Middle frontal gyrus (tissue), 1 donor: ENCODE measurements around the gene RIPK1.
"Not testable (repeated sequence)": the region's sequence is repeated elsewhere in the genome, so short reads cannot be mapped to it uniquely, and the experiment has no call there.

Experiments
- DNase-seq: peaks from one replicate; pipeline ENCODE4 v3.0.0-alpha.2; 2015; ENCODE audit warnings: low spot score; ENCODE audit errors: extremely low spot score

Gene RIPK1

GRCh38 chr6:3045369-3045768, 22.9 kb upstream of the RIPK1 start:
- no peak for DNase-seq

- DNase-seq = no peak
Measured at GRCh38 chr6:3045777-3046176, 22.5 kb upstream of the RIPK1 start.

DNA sequence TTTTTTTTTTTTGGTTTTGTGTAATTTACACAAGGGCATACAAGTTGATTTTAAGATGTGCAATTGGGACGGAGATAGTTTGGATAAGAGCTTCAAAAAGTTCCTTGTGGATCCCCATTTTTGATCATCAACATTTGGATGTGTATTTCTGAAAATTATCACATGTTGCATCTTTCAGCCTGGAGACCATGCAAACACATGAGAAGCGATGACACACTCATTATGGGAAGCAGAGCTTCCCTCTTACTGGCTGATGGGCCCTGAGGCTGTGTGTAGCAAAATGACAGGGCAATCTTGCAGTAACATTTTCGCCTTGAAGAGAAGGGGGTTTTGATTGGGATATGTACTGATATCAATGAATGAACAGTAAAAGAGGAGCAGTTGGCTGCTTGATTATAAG, 22.0 kb upstream of the RIPK1 start:
- DNase-seq = no peak

- not testable (repeated sequence) for DNase-seq
Measured at GRCh38 chr6:3048009-3048408, 20.3 kb upstream of the RIPK1 start.

DNA sequence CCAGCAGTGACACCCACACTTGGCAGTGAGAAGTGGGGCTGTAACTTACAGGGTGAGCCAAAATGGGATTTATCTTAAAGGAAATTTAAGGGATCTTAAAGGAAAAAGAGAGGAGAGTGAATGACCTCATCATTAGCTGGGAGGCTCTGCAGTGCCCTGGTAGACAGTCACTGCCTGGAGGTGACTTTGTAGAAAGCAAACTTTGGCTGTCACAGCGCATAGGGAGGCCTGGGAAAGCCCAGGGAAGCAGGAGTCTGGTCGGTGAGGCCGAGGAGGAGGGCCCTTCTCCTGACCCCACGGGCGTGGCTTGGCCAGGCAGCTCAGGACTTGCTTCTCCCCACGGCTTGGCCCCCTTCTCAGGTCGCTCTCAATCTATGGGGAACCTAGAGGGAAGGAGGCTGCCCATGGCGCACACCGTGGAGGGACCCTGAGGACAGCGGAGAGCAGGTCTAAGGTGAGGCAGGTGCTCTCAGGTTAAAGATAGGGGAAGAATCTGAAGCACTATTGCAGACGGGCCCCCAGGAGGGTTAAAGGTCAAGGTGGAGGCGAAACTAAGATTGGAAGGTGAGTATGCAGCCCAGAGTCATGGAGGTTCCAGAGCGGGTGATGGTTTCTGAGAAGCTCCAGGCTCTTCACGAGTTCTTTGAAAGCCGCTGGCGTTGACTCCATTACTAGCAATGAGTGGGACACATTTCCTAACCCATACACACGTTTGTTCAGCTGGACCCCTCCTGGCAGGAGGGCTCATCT, 15.6 kb upstream of the RIPK1 start:
- DNase-seq = no peak

- no peak for DNase-seq
Measured at GRCh38 chr6:3053231-3053508, 15.1 kb upstream of the RIPK1 start.

DNA sequence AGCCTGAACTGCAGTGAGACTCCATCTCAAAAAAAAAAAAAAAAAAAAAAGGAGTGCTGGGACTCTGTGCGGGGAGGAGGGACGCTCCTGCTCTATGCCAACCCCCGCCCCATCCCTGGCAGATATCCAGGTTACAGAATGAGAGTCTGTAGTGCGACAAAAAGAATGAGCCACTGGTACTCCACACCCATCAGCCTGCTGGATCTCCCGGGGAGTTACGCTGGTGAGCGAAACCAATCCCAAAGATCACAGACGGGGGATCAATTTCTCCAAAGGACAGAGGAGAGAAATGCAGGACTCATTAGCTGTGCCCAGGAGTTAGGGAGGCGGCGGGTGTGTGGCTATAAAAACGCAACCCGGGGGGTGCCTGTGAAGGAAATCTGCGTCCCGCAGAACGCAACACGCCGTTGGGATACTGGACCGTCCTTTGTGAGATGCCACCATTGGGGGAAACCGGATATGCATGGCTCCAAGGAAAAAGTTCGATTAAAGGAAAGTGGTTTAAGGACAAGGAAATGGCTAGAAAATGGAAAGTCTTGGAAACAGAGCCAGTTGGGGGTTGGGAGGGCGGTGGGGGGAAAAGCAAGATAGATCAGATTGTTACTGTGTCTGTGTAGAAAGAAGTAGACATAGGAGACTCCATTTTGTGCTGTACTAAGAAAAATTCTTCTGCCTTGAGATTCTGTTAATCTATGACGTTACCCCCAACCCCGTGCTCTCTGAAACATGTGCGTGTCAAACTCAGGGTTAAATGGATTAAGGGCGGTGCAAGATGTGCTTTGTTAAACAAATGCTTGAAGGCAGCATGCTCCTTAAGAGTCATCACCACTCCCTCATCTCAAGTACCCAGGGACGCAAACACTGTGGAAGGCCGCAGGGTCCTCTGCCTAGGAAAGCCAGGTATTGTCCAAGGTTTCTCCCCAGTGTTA, 13.8 kb upstream of the RIPK1 start:
- DNase-seq = not testable (repeated sequence)

- not testable (repeated sequence) for DNase-seq
Measured at GRCh38 chr6:3055158-3055499, 13.2 kb upstream of the RIPK1 start.

- no peak for DNase-seq
Measured at GRCh38 chr6:3057063-3057770, 11.1 kb upstream of the RIPK1 start.

DNA sequence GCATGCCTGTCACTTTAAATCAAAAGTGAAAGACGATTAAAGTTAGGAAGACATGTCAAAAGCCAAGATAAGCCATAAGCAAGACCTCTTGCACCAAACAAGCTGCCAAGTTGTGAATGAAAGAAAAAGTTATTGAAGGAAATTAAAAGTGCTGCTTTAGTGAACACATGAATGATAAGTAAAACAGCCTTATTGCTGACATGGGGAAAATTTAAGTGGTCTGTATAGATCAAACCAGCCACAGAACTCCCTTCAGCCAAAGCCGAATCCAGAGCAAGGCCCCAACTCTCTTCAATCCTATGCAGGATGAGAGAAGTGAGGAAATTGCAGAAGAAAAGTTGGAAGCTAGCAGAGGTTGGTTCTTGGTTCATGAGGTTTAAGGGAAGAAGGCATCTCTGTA, 9.3 kb upstream of the RIPK1 start:
- DNase-seq = no peak

GRCh38 chr6:3060092-3060491, 8.2 kb upstream of the RIPK1 start:
- DNase-seq = not testable (repeated sequence)

- no peak for DNase-seq
Measured at GRCh38 chr6:3061501-3061941, 6.8 kb upstream of the RIPK1 start.

DNA sequence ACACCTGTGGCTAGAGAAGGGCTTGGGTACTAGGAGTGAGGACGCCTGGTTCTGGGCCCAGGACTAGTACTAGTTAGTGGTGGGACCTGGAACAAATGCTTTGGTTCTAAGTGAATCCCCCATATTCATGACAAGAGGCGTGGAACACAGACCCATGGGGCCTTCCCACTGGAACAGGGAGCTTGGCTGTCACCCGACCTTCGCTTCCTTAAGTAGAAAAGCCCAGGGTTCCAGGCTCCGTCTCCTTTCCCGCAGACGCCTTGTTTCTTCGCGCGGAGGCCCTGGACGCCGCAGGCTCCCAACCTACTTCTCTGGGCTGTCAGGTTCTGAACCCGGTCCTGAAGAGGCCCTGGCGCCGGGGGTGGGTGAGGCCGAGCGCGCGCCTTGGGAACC, 5.0 kb upstream of the RIPK1 start:
- DNase-seq = not testable (repeated sequence)

DNA sequence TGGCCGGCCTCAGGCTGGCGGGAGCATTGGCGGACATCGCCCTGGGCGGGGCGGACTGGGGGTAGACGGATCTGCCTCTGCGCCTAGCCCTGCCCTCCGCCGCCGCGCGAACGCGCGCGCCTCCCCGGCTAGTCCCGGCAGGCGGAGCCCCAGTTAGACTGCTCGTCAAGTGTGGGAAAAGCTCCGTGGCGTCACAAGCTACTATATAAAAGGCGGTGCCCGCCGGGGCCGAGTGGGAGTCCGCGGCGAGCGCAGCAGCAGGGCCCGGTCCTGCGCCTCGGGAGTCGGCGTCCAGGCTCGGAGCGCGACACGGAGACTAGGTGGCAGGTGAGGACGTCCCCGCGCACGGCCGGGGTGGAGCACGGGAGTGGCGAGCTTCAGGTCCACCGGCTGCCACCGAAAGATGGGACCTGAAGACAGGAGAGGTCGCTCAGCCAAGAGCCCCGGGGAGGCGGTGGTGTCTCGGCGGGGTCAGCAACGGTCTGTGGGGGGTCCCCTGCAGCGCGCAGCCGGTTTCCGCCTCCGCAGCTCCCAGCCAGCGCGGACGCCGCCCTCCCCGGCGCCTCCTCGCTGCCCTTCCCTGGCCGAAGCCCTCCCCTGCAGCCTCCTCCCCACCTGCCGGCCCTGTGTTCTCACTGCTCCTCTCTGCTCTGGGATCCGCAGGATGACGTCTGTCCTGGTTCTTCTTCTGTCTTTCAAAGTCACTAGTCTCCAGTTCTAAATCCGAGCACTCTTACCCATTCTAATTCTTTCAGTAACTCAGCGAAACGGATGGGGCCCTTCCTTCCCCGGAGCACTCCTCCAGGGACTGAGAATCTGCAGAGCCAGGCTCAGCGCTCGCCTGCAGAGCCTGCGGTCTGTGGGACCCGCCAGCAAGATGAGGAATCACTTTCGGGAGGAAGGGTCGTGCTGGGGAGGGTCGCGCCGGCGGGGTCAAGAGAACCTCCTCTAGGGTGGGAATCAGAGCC, 4.3 kb upstream of the RIPK1 start:
- DNase-seq = peak; percentile 86

DNA sequence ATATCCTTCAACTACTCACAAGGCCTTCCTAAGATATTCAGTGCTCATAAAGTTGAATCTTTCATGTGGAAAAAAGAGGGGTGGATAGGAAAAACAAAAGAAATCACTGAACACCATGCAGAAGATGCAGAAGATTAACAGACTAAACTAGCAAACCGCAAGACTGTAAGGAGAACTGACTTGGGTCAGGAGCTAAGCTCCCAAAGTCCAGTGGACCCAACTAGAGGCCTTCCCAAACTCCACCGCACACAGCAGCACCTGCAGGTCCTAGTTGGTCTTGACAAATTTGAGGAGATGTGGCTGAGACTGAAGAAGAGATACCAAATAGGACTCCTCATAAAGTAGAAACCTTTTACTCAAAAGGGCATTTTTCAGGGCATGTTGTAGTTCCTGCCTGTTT, 3.3 kb downstream of the RIPK1 start:
- DNase-seq = no peak

DNA sequence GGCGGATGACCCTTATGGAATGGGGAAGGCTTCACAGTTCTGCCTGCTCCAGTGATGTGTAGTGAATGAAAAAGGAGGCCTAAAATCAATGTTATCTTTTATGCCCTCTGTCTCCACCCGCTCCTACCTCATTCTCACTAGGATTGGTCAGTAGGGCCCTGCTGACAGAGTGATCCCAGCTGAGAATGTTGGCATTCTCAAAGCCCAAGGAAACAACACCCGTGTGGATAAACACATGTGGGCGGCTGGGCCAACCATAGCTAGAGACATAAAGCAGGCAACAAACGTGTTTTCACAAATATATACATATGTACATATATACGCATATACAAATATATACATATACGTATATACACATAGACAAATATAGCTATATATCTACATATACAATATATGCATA, 4.5 kb downstream of the RIPK1 start:
- DNase-seq = no peak

DNA sequence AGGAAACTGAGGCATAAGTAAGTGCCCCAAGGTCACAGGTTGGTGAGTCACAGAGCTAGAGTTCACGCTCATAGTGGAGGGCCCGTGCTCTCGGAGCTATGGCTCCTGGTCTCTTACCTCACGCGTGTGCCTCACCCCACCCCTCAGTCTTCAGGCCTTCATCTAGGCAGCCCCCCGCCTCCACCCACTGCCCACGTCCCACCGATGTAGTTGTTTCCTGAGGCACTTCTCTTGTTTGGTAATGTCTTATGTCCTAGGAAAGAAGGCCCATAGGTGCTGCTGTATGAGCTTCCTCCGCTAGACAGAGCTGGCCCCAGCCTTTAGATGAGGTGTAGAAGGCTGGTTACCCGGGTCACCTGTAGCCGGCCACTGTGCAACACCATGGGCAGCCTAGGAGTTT, 5.1 kb downstream of the RIPK1 start:
- DNase-seq = no peak

DNA sequence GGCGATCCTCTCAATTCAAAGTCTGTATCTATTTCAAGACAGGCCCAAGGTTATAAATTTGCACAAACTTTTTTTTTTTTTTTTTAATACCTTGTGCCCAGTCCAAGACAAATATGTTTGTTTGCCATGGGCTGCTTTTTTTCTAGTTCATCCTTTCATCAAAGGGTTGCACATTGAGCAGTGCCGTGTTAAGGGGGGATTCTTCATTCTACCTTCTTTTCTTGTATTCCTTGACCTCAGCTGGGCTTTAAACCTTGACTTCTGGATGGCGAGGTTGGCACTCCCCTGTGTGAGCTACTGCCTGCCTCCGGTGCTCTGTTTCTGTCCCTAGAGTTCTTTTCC, 7.4 kb downstream of the RIPK1 start:
- DNase-seq = no peak

GRCh38 chr6:3076320-3076719, 8.0 kb downstream of the RIPK1 start:
- DNase-seq = no peak

- no peak for DNase-seq
Measured at GRCh38 chr6:3077430-3077829, 9.1 kb downstream of the RIPK1 start.

DNA sequence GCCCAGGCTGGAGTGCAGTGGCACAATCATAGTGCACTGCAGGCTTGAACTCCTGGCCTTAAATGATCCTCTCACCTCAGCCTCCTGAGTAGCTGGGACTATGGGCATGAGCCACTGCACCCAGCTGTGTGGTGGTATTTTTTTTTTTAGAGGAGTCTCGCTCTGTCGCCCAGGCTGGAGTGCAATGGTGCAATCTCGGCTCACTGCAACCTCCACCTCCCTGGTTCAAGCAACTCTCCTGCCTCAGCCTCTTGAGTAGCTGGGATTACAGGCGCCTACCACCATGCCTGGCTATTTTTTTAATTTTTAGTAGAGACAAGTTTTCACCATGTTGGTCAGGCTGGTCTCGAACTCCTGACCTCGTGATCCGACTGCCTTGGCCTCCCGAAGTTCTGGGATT, 10.7 kb downstream of the RIPK1 start:
- not testable (repeated sequence) for DNase-seq
